SK-N-SH (cell line): Measurements from ENCODE around the gene PDE10A. TPM values are rescaled to one million over a fixed set of nuclear protein-coding genes. Genes with fewer than 3 reads are reported as not detected.

Experiments used
- CTCF ChIA-PET: fragments of 300-600, 350-600 bp; formaldehyde crosslinking; extraction: SDS; loops from one replicate; lab custom pipeline; 2021; lab: Yijun Ruan, JAX
- POLR2A ChIA-PET: fragments of 350-600 bp; sonication (Branson Sonifier 250); formaldehyde crosslinking; extraction: SDS; loops from one replicate; lab custom pipeline; 2020; ENCODE audit warnings: antibody characterized with exemption, inconsistent platforms; lab: Yijun Ruan, JAX
- DNase-seq: peaks from one replicate; pipeline ENCODE4 v3.0.0; 2012
- H2AFZ ChIP-seq: fragments of 200-600 bp; sonication (generic); 2 replicates; pipeline ENCODE4 v1.8.1; 2016; ENCODE audit warnings: antibody characterized with exemption, mild to moderate bottlenecking, low read depth
- H3F3A ChIP-seq: fragments of 200-600 bp; sonication (generic); replicated peaks from 2 replicates; pipeline ENCODE3; 2016; ENCODE audit warnings: antibody characterized with exemption, mild to moderate bottlenecking; ENCODE audit not compliant: insufficient read depth
- H3K27ac ChIP-seq, 2 experiments: fragments of 200-500 bp in 1 of 2; fragments of 200-600 bp in 1 of 2; sonication (Bioruptor generic) in 1 of 2; sonication (generic), shearing (Covaris generic) in 1 of 2; 2 replicates each; pipeline versions ENCODE4 v1.5.1 to v1.6.1; 2014 to 2016; ENCODE audit warnings: low read depth in 2 of 2, inconsistent platforms in 1 of 2, low read length in 1 of 2, mild to moderate bottlenecking in 1 of 2, mixed read lengths in 1 of 2
- H3K27me3 ChIP-seq: fragments of 200-600 bp; sonication (generic), shearing (Covaris generic); 2 replicates; pipeline ENCODE4 v1.6.1; 2016; ENCODE audit warnings: mixed run types; ENCODE audit not compliant: insufficient read depth
- H3K36me3 ChIP-seq, 2 experiments: fragments of 200-500 bp in 1 of 2; fragments of 200-600 bp in 1 of 2; sonication (Bioruptor generic) in 1 of 2; sonication (generic) in 1 of 2; replicated peaks in 1 of 2; 2 replicates each; pipeline versions ENCODE3 to v1.5.1; 2014 to 2016; ENCODE audit warnings: low read length in 1 of 2, mild to moderate bottlenecking in 1 of 2; ENCODE audit not compliant: insufficient read depth in 2 of 2, control insufficient read depth in 1 of 2
- H3K4me1 ChIP-seq, 2 experiments: fragments of 200-500 bp in 1 of 2; fragments of 200-600 bp in 1 of 2; sonication (Bioruptor generic) in 1 of 2; sonication (generic), shearing (Covaris generic) in 1 of 2; 2 replicates each; pipeline versions ENCODE4 v1.5.1 to v1.6.1; 2014 to 2016; ENCODE audit warnings: low read depth in 1 of 2, low read length in 1 of 2, mixed run types in 1 of 2; ENCODE audit not compliant: insufficient read depth in 2 of 2, control insufficient read depth in 1 of 2
- H3K4me2 ChIP-seq: fragments of 200-600 bp; sonication (generic), shearing (Covaris generic); 2 replicates; pipeline ENCODE4 v1.6.1; 2017; ENCODE audit warnings: mixed run types
- H3K4me3 ChIP-seq, 2 experiments: fragments of 200-500 bp in 1 of 2; fragments of 200-600 bp in 1 of 2; sonication (Bioruptor generic) in 1 of 2; sonication (generic), shearing (Covaris generic) in 1 of 2; 2 replicates each; pipeline versions ENCODE4 v1.5.1 to v1.8.1; 2014 to 2016; ENCODE audit warnings: low read depth in 2 of 2, inconsistent platforms in 1 of 2, low read length in 1 of 2, mild to moderate bottlenecking in 1 of 2, mixed read lengths in 1 of 2, moderate library complexity in 1 of 2
- H3K79me2 ChIP-seq: fragments of 200-600 bp; sonication (generic); 2 replicates; pipeline ENCODE4 v1.8.1; 2017; ENCODE audit warnings: mild to moderate bottlenecking; ENCODE audit not compliant: insufficient read depth
- H3K9ac ChIP-seq: fragments of 200-600 bp; sonication (generic); 2 replicates; pipeline ENCODE4 v1.6.1; 2017; ENCODE audit warnings: mixed run types
- H3K9me2 ChIP-seq: fragments of 200-600 bp; sonication (generic); 2 replicates; pipeline ENCODE4 v1.6.1; 2017; ENCODE audit warnings: mixed run types
- H3K9me3 ChIP-seq: fragments of 200-600 bp; sonication (generic); 2 replicates; pipeline ENCODE4 v1.6.1; 2017; ENCODE audit warnings: mixed run types, mild to moderate bottlenecking, moderate library complexity
- H4K20me1 ChIP-seq: fragments of 200-600 bp; sonication (generic); 2 replicates; pipeline ENCODE4 v1.6.1; 2017; ENCODE audit warnings: mild to moderate bottlenecking, mixed run types; ENCODE audit not compliant: insufficient read depth
- CHD2 ChIP-seq: fragments of 150-350 bp; IDR thresholded peaks from 2 replicates; pipeline ENCODE4 v1.6.1; 2018; ENCODE audit warnings: low read length; ENCODE audit not compliant: partially characterized antibody
- EZH2phosphoT487 ChIP-seq: fragments of 200-600 bp; sonication (generic); IDR thresholded peaks from 2 replicates; pipeline ENCODE4 v1.6.1; 2017; ENCODE audit warnings: low read depth, mixed run types, mild to moderate bottlenecking, antibody characterized with exemption, moderate library complexity, borderline replicate concordance
- GABPA ChIP-seq: IDR thresholded peaks from 2 replicates; pipeline ENCODE4 v1.4.0; 2012; ENCODE audit warnings: low read depth, mild to moderate bottlenecking
- JUND ChIP-seq: IDR thresholded peaks from 2 replicates; pipeline ENCODE4 v1.4.0; 2012
- MAX ChIP-seq: IDR thresholded peaks from 2 replicates; pipeline ENCODE4 v1.4.0; 2012; ENCODE audit warnings: low read depth
- NRF1 ChIP-seq: IDR thresholded peaks from 2 replicates; pipeline ENCODE4 v1.6.1; 2012; ENCODE audit warnings: low read depth, mild to moderate bottlenecking, low read length
- PBX3 ChIP-seq: IDR thresholded peaks from 2 replicates; pipeline ENCODE4; 2012
- RAD21 ChIP-seq: IDR thresholded peaks from 2 replicates; pipeline ENCODE4 v1.6.1; 2012; ENCODE audit warnings: mild to moderate bottlenecking, low read length
- RCOR1 ChIP-seq: fragments of 150-350 bp; IDR thresholded peaks from 2 replicates; pipeline ENCODE4 v1.6.1; 2017; ENCODE audit warnings: antibody characterized with exemption, low read length
- TEAD4 ChIP-seq: IDR thresholded peaks from 2 replicates; pipeline ENCODE4 v1.4.0; 2012; ENCODE audit warnings: mild to moderate bottlenecking, borderline replicate concordance; ENCODE audit not compliant: insufficient read depth
- USF2 ChIP-seq: fragments of 150-350 bp; IDR thresholded peaks from 2 replicates; pipeline ENCODE4 v1.6.1; 2017; ENCODE audit warnings: antibody characterized with exemption, low read length, low read depth, borderline replicate concordance
- ZBTB33 ChIP-seq: IDR thresholded peaks from 2 replicates; pipeline ENCODE4 v1.4.0; 2012; ENCODE audit warnings: low read depth, borderline replicate concordance
- WGBS: methylation state at CpG from one replicate; pipeline ENCODE4 v1.1.6; 2017; ENCODE audit warnings: low lambda C conversion rate; 5-methylcytosine and 5-hydroxymethylcytosine counted together
- polyA plus RNA-seq, 3 experiments: library from polyadenylated mRNA; depleted of rRNA; stranded (reverse); fragments of >200 nt; gene quantifications; 2 replicates each; pipeline ENCODE4 v1.2.3, GENCODE V29; 2012
- TF ChIP-seq, protein P1 (sequence below): IDR thresholded peaks from 2 replicates; pipeline ENCODE4 v1.4.0; 2012; ENCODE audit warnings: low read depth, borderline replicate concordance
- TF ChIP-seq, protein P2 (sequence below): fragments of 150-350 bp; IDR thresholded peaks from 2 replicates; pipeline ENCODE4 v1.6.1; 2016; ENCODE audit warnings: mild to moderate bottlenecking, low read depth, low read length

PDE10A gene
- polyA plus RNA-seq, 1 of the 3 experiments (the other 2 are of a cell fraction) = 0.43 TPM

DNA sequence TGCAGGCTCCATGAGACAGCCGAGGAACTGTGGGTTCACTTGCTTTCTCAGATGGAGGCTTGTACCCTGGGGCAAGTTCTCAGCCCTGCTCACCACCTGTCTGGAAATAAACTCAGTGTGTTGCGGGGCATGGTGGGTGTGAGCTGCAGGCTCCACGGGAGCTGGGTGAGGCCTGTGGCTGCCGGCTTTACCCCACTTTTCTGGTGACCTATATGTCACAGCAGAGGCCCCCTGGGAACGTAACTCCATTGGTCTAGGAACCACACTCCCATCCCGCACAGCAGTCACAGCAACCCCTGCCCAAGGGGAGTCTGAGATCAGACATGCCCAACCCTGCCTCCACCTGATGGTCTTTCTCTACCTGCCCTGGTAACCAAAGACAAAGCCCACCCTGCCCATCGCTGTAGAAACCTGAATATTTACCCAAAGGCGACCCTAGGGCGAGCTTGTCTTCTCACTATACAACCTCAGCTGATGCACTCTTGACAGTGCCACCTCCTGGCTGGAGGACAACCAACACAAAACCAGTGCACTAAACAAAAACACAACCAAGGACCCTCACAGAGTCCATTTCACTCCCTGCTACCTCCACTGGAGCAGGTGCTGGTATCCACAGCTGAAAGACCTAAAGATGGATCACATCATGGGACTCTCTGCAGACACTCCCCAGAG lies 174.3 kb downstream of the PDE10A start:
- Histone ChIP-seq H3K9me3 (no peaks in the 10 kb centered on the region), H3K9ac (no peak overlapping the region), H3K36me3 (no peaks in the 10 kb centered on the region), H3K9me2 (no peaks in the 10 kb centered on the region), H3K27ac (no peak overlapping the region), H3K27me3 (no peaks in the 10 kb centered on the region), H2AFZ (no peak overlapping the region), H3K4me2 (no peak overlapping the region), H3K4me1 (no peaks in the 10 kb centered on the region; a peak in 1 of 4 replicates), H3K79me2 (no peaks in the 10 kb centered on the region), H3K4me3 (no peak overlapping the region), H4K20me1 (no peaks in the 10 kb centered on the region), H3F3A (no peaks in the 10 kb centered on the region)
- 63% methylated on average over 9 of the region's 9 CpGs for WGBS
- ChIA-PET POLR2A (no interaction called here), CTCF (no interaction called here)
- TF ChIP-seq CHD2 (no peak), NRF1 (no peak), ZBTB33 (no peak), USF2 (no peak), MAX (no peak), RCOR1 (no peak), EZH2phosphoT487 (no peak), TEAD4 (no peak), PBX3 (no peak), GABPA (no peak), JUND (no peak), RAD21 (no peak)
- TF ChIP-seq, protein P1, sequence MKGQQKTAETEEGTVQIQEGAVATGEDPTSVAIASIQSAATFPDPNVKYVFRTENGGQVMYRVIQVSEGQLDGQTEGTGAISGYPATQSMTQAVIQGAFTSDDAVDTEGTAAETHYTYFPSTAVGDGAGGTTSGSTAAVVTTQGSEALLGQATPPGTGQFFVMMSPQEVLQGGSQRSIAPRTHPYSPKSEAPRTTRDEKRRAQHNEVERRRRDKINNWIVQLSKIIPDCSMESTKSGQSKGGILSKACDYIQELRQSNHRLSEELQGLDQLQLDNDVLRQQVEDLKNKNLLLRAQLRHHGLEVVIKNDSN = no peak
- TF ChIP-seq, protein P2, sequence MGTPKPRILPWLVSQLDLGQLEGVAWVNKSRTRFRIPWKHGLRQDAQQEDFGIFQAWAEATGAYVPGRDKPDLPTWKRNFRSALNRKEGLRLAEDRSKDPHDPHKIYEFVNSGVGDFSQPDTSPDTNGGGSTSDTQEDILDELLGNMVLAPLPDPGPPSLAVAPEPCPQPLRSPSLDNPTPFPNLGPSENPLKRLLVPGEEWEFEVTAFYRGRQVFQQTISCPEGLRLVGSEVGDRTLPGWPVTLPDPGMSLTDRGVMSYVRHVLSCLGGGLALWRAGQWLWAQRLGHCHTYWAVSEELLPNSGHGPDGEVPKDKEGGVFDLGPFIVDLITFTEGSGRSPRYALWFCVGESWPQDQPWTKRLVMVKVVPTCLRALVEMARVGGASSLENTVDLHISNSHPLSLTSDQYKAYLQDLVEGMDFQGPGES = no peak
- no peak for DNase-seq
